Measurements from ENCODE around the gene OR51B2. TPM values are rescaled to one million over a fixed set of nuclear protein-coding genes. Genes with fewer than 3 reads are reported as not detected.

Gene OR51B2
- polyA plus RNA-seq, 1 donor (not counting 4 experiments of a cell fraction or from before 2014, with no cell fraction given) = not detected

- no peak overlapping the region for H3K4me2 ChIP-seq (ENCODE audit: control insufficient read depth, extremely low read depth, insufficient read depth, low read depth, low read length)
- no peaks in the 10 kb centered on the region for H4K20me1 ChIP-seq (ENCODE audit: control insufficient read depth, extremely low read depth, insufficient read depth, low read length)
- H3K9ac ChIP-seq (ENCODE audit: control insufficient read depth, extremely low read depth, insufficient read depth, low read length) = no peak overlapping the region
- H3K4me1 ChIP-seq (ENCODE audit: control insufficient read depth, extremely low read depth, insufficient read depth, low read length) = no peaks in the 10 kb centered on the region
- TF ChIP-seq CTCF (optimal IDR thresholded peaks at IDR 0.05 in 1 of 3, IDR thresholded peaks at IDR 0.05 in 1 of 3, conservative IDR thresholded peaks at IDR 0.05 in 1 of 3; ENCODE audit: extremely low read depth in 1 of 3, insufficient read depth in 2 of 3, low read length in 3 of 3) (no peak), EZH2 (IDR thresholded peaks at IDR 0.05; ENCODE audit: low read length) (no peak)
- no peaks in the 10 kb centered on the region for H3K27me3 ChIP-seq (ENCODE audit: control insufficient read depth, extremely low read depth, insufficient read depth, low read length)
- dilution Hi-C loops (cut with MboI; ENCODE audit: extremely low pct_ligation_motif_present, low sequenced_read_pairs) = no loop called here
- no peaks in the 10 kb centered on the region for H3K79me2 ChIP-seq (ENCODE audit: control insufficient read depth, insufficient read depth, low read length)
- H3K9me1 ChIP-seq (ENCODE audit: control insufficient read depth, extremely low read depth, insufficient read depth, low read length) = no peaks in the 10 kb centered on the region
- DNase-seq (ENCODE audit: low read depth, low spot score) = no peak
- no peak for FAIRE-seq
- H3K4me3 ChIP-seq (ENCODE audit: control insufficient read depth in 2 of 3, extremely low read depth in 1 of 3, insufficient read depth in 2 of 3, low read depth in 1 of 3, low read length in 3 of 3) = no peak overlapping the region
- no peak overlapping the region for H3K27ac ChIP-seq (ENCODE audit: control insufficient read depth, insufficient read depth, low read length)
- H2AFZ ChIP-seq (ENCODE audit: control insufficient read depth, low read length) = no peak overlapping the region
- H3K9me3 ChIP-seq (ENCODE audit: control insufficient read depth, low read depth, low read length) = no peaks in the 10 kb centered on the region
- H3K36me3 ChIP-seq (ENCODE audit: control insufficient read depth in 2 of 2, extremely low read depth in 1 of 2, insufficient read depth in 2 of 2, low read length in 2 of 2) = no peaks in the 10 kb centered on the region
Observed at GRCh38 chr11:5348551-5349194, 24.6 kb upstream of the OR51B2 start.

- dilution Hi-C loops (cut with MboI; ENCODE audit: extremely low pct_ligation_motif_present, low sequenced_read_pairs) = no loop called here
- no peak overlapping the region for H3K27ac ChIP-seq (ENCODE audit: control insufficient read depth, insufficient read depth, low read length)
Observed at GRCh38 chr11:5345831-5346230, 21.7 kb upstream of the OR51B2 start.

More at GRCh38 chr11:5345831-5346230, 21.7 kb upstream of the OR51B2 start:
- H3K27me3 ChIP-seq (ENCODE audit: control insufficient read depth, extremely low read depth, insufficient read depth, low read length) = no peaks in the 10 kb centered on the region
- H3K4me2 ChIP-seq (ENCODE audit: control insufficient read depth, extremely low read depth, insufficient read depth, low read depth, low read length) = no peak overlapping the region
- H3K79me2 ChIP-seq (ENCODE audit: control insufficient read depth, insufficient read depth, low read length) = no peaks in the 10 kb centered on the region
- no peaks in the 10 kb centered on the region for H4K20me1 ChIP-seq (ENCODE audit: control insufficient read depth, extremely low read depth, insufficient read depth, low read length)
- H3K9me3 ChIP-seq (ENCODE audit: control insufficient read depth, low read depth, low read length) = no peaks in the 10 kb centered on the region
- H2AFZ ChIP-seq (ENCODE audit: control insufficient read depth, low read length) = no peak overlapping the region
- H3K9me1 ChIP-seq (ENCODE audit: control insufficient read depth, extremely low read depth, insufficient read depth, low read length) = no peaks in the 10 kb centered on the region
- FAIRE-seq (no peak), DNase-seq (ENCODE audit: low read depth, low spot score) (no peak)
- no peaks in the 10 kb centered on the region for H3K36me3 ChIP-seq (ENCODE audit: control insufficient read depth in 2 of 2, extremely low read depth in 1 of 2, insufficient read depth in 2 of 2, low read length in 2 of 2)
- no peak overlapping the region for H3K9ac ChIP-seq (ENCODE audit: control insufficient read depth, extremely low read depth, insufficient read depth, low read length)
- no peaks in the 10 kb centered on the region for H3K4me1 ChIP-seq (ENCODE audit: control insufficient read depth, extremely low read depth, insufficient read depth, low read length)
- no peak overlapping the region for H3K4me3 ChIP-seq (ENCODE audit: control insufficient read depth in 2 of 3, extremely low read depth in 1 of 3, insufficient read depth in 2 of 3, low read depth in 1 of 3, low read length in 3 of 3)
- TF ChIP-seq EZH2 (IDR thresholded peaks at IDR 0.05; ENCODE audit: low read length) (no peak), CTCF (optimal IDR thresholded peaks at IDR 0.05 in 1 of 3, IDR thresholded peaks at IDR 0.05 in 1 of 3, conservative IDR thresholded peaks at IDR 0.05 in 1 of 3; ENCODE audit: extremely low read depth in 1 of 3, insufficient read depth in 2 of 3, low read length in 3 of 3) (no peak)

Measured in keratinocyte (primary cell).